Stomach smooth muscle (tissue), 2 donors: Measurements from ENCODE around the gene AGAP1.

Experiments
- H3K27ac ChIP-seq: one replicate; pipeline ENCODE4 v1.7.0; 2013; ENCODE audit warnings: mild to moderate bottlenecking, low read length, inconsistent platforms
- H3K27me3 ChIP-seq, 2 donors: one replicate each; pipeline ENCODE4 v1.7.0; 2013; ENCODE audit warnings: low read length in 2 of 2; ENCODE audit not compliant: insufficient read depth in 2 of 2, control insufficient read depth in 1 of 2
- H3K36me3 ChIP-seq, 2 donors: one replicate each; pipeline ENCODE4 v1.7.0; 2013; ENCODE audit warnings: low read length in 2 of 2; ENCODE audit not compliant: control insufficient read depth in 2 of 2, insufficient read depth in 2 of 2
- H3K4me1 ChIP-seq: one replicate; pipeline ENCODE4 v1.7.0; 2013; ENCODE audit warnings: low read length; ENCODE audit not compliant: control insufficient read depth, insufficient read depth
- H3K4me3 ChIP-seq, 2 donors: one replicate each; pipeline ENCODE4 v1.7.0; 2013; ENCODE audit warnings: low read length in 2 of 2
- H3K9ac ChIP-seq, 2 donors: one replicate each; pipeline ENCODE4 v1.7.0; 2013; ENCODE audit warnings: low read length in 2 of 2, mild to moderate bottlenecking in 1 of 2
- H3K9me3 ChIP-seq, 2 donors: one replicate each; pipeline ENCODE4 v1.7.0; 2013; ENCODE audit warnings: low read length in 2 of 2; ENCODE audit not compliant: control insufficient read depth in 2 of 2
- donor health status: healthy.
- donor health status: Pancreatic carcinoma.

Gene AGAP1

DNA sequence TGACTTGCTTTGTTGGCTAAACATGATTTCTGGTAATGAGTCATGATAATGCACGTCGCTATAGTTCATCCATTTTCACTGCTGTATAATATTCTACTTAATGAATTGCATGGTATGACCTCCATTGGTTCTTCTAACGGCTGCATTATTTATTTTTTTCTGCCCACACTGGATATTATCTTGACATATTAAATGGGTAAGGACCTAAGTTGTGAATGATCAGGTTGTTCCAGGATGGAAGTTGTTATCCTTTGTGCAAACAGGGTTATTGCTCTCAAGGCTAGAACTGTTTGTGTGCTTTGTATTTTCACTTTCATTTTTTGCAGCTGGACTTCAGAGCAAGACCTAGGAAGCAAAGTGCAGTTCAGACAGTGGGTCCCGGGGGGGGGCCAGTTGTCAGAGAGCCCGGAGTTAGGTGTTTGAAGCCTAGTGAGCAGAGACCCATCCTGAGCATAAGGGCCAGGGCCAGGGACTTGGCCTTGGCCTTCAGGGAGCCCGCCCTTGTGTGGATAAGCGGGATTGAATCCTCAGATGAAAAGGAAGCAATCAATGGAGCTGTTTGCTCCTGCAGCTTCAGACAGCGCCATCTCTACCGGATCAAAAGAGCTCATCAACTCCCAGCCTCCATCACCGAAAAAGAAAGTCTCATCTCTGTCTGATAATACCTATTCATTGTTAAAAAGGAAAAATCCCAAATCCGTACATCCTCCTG is 48.2 kb downstream of the AGAP1 start:
- H3K4me3 ChIP-seq: no peak overlapping the region
- H3K27ac ChIP-seq: no peak overlapping the region
- H3K27me3 ChIP-seq: no peaks in the 10 kb centered on the region
- no peak overlapping the region for H3K9ac ChIP-seq
- no peaks in the 10 kb centered on the region for H3K9me3 ChIP-seq
- peaks cover 7% of the 10 kb centered on the region for H3K4me1 ChIP-seq
- H3K36me3 ChIP-seq: no peaks in the 10 kb centered on the region

DNA sequence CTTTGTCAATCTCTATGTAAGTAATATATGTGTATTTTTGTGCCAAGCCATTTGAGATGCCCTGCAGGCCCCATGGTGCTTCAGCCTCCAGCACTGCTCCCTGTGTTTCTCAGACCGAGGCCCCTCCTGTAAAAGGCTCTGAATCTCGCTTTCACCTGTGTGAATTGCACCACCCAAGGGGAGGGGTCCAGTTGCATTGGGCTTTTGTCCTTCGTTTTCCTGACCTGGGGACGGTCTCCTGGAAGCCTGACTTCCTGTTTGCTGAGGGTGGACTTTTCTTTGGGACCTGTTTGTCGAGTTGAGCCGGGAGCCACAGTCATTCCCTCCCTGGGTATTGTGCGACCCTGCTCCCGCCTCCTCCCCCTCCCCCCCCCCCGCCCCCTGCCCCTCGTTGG is 48.9 kb downstream of the AGAP1 start:
- H3K27ac ChIP-seq: no peak overlapping the region
- peaks cover 7% of the 10 kb centered on the region for H3K4me1 ChIP-seq
- H3K4me3 ChIP-seq: no peak overlapping the region
- no peak overlapping the region for H3K9ac ChIP-seq
- H3K27me3 ChIP-seq: no peaks in the 10 kb centered on the region
- no peaks in the 10 kb centered on the region for H3K9me3 ChIP-seq
- no peaks in the 10 kb centered on the region for H3K36me3 ChIP-seq

DNA sequence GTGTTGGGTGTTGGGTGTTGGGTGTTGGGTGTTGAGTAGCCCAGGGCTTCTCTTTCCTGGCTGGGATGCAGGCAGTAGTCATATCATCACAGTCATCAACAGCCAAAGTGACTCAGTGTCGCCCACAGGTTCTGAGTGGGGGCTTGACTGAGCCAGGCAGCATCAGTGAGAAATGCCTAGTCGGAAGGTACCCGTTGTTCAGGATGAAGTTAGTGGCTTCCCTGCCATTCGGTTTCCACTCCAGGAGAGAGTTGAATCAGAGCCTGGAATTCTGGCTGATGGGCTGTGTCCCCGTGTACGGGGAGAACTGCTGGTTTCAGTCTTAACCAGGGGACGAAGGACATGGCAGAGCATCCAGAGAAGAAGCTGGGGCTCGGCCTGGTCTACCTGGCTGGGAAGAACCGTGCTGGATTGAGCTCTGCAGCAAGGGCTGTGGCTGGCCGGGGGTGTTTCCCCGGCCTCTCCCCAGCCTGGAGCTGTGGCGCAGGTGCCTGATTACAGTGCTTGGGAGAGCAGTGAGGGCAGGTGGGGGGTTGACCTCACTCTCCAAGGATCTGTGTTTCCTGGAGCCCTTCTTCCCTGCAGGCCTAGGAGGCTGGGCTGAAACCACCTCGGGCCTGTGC is 49.4 kb downstream of the AGAP1 start:
- Histone ChIP-seq H3K36me3 (no peaks in the 10 kb centered on the region), H3K9ac (no peak overlapping the region), H3K9me3 (no peaks in the 10 kb centered on the region), H3K4me3 (no peak overlapping the region), H3K27me3 (no peaks in the 10 kb centered on the region), H3K4me1 (peaks cover 5% of the 10 kb centered on the region), H3K27ac (no peak overlapping the region)

DNA sequence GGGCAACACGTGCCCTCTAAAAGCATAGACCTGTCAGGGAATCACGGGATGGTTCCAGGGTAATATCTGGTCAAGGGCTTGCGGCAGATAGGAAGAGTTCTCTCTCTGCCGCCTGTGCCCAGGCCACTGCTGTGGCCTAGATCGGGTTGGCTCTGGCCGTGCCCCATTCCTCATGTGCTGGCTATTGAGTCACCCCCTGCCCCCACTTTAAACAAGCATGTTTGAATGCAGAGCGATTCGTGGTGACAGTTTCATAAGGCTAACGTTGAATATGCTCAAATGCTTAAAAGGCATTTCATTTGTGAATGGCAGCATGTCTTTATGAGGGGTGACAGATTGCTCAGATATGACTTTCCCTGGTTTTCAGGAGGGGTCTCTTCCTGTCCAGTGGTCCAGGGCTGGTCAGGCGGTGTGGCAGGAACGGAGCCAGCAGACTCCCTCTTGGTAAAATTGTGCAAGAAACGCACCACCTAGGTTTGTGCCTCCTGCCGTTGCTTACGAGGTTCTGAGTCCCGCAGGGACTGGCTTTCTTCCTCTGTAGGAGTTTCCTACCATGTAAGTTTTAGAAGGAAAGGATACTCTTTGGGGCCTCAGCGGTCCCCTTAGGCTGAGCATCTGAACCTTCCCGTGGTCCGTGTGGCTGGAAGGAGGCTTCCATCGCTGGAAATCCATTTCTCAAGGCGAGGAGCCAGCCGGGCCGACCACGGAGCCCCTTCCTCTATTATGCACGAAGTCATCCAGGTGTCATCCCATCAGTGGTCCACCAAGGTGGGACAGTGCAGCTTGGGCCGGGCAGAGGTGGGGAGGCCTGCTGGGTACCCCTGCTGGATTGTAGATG is 50.2 kb downstream of the AGAP1 start:
- H3K9me3 ChIP-seq: no peaks in the 10 kb centered on the region
- no peaks in the 10 kb centered on the region for H3K27me3 ChIP-seq
- H3K9ac ChIP-seq: no peak overlapping the region
- H3K27ac ChIP-seq: no peak overlapping the region
- H3K36me3 ChIP-seq: no peaks in the 10 kb centered on the region
- H3K4me3 ChIP-seq: no peak overlapping the region
- H3K4me1 ChIP-seq: peaks cover 3% of the 10 kb centered on the region

DNA sequence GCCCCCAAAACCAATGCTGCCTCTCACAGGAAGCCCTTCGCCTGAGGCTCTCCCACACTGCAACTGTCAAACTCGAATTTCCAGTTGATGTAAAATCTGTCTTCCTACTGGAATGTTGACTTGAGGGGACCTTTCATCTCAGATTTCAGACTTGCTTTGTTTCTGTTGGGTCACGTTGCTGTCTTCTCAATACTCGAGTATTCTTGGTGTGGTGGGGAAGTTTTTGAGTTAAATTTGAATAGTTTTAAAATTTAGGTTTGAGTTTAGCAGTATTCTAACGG is 50.8 kb downstream of the AGAP1 start:
- no peak overlapping the region for H3K9ac ChIP-seq
- no peaks in the 10 kb centered on the region for H3K27me3 ChIP-seq
- no peaks in the 10 kb centered on the region for H3K36me3 ChIP-seq
- no peaks in the 10 kb centered on the region for H3K9me3 ChIP-seq
- no peak overlapping the region for H3K27ac ChIP-seq
- H3K4me3 ChIP-seq: no peak overlapping the region
- H3K4me1 ChIP-seq: peaks cover 3% of the 10 kb centered on the region

GRCh38 chr2:235545339-235546150 is 51.7 kb downstream of the AGAP1 start:
- no peaks in the 10 kb centered on the region for H3K36me3 ChIP-seq
- no peak overlapping the region for H3K9ac ChIP-seq
- H3K9me3 ChIP-seq: no peaks in the 10 kb centered on the region
- H3K4me3 ChIP-seq: no peak overlapping the region
- H3K27ac ChIP-seq: no peak overlapping the region
- peaks cover 3% of the 10 kb centered on the region for H3K4me1 ChIP-seq
- H3K27me3 ChIP-seq: no peaks in the 10 kb centered on the region

GRCh38 chr2:235546151-235546435 is 52.2 kb downstream of the AGAP1 start:
- H3K9ac ChIP-seq: no peak overlapping the region
- no peaks in the 10 kb centered on the region for H3K27me3 ChIP-seq
- no peak overlapping the region for H3K4me3 ChIP-seq
- H3K9me3 ChIP-seq: no peaks in the 10 kb centered on the region
- peaks cover 3% of the 10 kb centered on the region for H3K4me1 ChIP-seq
- H3K27ac ChIP-seq: no peak overlapping the region
- H3K36me3 ChIP-seq: no peaks in the 10 kb centered on the region

DNA sequence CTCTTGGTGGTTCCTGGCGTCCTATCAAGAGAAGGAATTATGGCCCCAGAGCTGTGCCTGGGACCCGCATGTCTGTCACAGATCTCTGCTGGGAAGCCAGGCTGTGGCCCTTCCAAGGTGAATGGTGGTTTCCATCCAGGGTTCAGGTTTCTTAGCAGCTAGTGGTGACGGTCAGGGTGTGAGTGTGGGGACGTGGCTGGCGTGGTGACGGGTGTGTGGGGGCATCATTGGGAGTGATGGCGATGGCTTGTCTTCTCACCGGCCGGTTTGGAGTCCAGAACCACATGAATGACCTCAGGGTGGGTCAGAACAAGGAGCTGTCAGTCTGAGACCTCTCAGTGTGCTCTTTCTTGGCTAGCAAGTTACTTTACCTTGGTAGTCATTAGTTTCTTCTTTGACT is 52.6 kb downstream of the AGAP1 start:
- no peak overlapping the region for H3K27ac ChIP-seq
- no peak overlapping the region for H3K9ac ChIP-seq
- peaks cover 3% of the 10 kb centered on the region for H3K4me1 ChIP-seq
- H3K9me3 ChIP-seq: no peaks in the 10 kb centered on the region
- no peak overlapping the region for H3K4me3 ChIP-seq
- no peaks in the 10 kb centered on the region for H3K27me3 ChIP-seq
- no peaks in the 10 kb centered on the region for H3K36me3 ChIP-seq

DNA sequence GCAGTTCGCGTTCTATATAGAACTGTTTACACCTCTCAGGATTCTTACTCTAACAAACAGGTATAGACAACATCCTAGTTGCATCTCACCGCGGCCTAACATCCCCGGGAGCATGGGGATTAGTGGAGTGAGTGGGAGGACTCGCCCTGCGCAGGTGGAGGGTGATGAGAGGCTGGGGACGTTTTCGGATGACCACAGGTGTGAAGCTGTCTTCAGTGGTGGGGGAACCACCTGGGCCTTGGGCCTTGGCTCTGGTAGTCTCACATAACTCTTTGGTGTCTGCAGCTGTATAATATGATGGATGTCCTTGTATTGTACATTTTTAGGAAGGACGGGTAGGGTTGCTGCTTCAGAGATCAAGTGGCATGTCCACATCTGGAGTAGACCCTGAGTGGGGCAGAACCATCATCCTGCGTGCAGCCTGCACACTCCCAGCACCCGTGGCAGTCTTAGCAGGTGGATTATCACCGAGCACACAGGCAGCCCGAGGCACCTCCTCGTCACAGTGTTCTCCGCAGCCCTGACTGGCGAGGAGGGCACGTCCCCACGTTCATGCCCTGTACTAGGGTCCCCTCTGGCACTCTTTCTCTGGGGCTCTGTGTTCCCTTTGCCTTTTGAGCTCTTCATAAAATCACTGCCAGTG is 56.0 kb downstream of the AGAP1 start:
- Histone ChIP-seq H3K9me3 (no peaks in the 10 kb centered on the region), H3K4me1 (peaks cover 15% of the 10 kb centered on the region), H3K9ac (no peak overlapping the region), H3K4me3 (no peak overlapping the region), H3K36me3 (no peaks in the 10 kb centered on the region), H3K27ac (no peak overlapping the region), H3K27me3 (no peaks in the 10 kb centered on the region)

DNA sequence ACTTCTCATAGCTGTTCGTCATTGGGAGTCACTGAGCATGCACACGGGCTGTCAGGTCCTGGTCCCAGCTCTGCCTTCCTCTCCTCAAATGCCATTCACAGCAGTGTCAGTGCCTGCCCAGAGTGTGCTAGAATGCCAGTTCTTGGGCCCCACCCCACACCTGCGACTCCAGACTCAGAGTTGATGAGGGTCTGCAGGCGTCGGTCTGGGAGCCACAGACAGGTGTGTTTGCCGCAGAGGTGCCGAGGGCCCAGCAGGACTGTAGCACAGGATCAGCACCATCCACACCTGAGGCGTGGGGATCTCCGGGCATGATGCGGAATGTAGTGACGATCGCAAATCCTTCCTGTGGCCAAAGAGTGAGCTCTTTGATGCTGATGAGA is 56.5 kb downstream of the AGAP1 start:
- Histone ChIP-seq H3K4me3 (no peak overlapping the region), H3K27ac (no peak overlapping the region), H3K27me3 (no peaks in the 10 kb centered on the region), H3K36me3 (no peaks in the 10 kb centered on the region), H3K9me3 (no peaks in the 10 kb centered on the region), H3K9ac (no peak overlapping the region), H3K4me1 (peaks cover 15% of the 10 kb centered on the region)
